Neural progenitor cell (in vitro differentiated cells): ENCODE data around the gene TUT1.

Experiments
- EZH2 ChIP-seq: fragments of 200-600 bp; sonication (generic); IDR thresholded peaks from 2 replicates; pipeline ENCODE4 v1.6.1; 2017; ENCODE audit warnings: antibody characterized with exemption, mild to moderate bottlenecking, moderate library complexity
- EZH2phosphoT487 ChIP-seq: fragments of 200-600 bp; sonication (generic); IDR thresholded peaks from 2 replicates; pipeline ENCODE4 v1.6.1; 2017; ENCODE audit warnings: antibody characterized with exemption
- TF ChIP-seq, protein P1 (sequence below): fragments of 200-600 bp; sonication (generic); IDR thresholded peaks from 2 replicates; pipeline ENCODE4 v1.5.1; 2017; ENCODE audit warnings: antibody characterized with exemption, mild to moderate bottlenecking

DNA sequence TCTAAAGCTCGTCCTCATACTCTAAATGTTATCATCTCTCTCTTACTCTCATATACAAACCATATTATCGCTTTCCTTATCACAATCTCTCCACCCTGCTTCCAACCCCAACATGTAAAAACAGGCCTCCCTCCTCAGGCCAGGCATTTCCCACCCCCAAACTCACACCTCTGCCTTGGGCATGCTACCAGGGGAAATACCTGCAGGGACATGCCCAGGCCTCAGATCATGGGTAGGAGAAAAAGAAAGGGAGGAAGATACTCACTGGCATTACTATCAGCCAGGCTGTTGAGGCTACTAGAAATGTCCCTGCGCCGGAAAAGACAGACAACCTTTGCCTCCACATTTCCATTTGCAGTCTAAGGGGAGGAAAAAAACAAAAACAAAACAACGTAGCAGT, 8.6 kb upstream of the TUT1 start:
- TF ChIP-seq, protein P1, sequence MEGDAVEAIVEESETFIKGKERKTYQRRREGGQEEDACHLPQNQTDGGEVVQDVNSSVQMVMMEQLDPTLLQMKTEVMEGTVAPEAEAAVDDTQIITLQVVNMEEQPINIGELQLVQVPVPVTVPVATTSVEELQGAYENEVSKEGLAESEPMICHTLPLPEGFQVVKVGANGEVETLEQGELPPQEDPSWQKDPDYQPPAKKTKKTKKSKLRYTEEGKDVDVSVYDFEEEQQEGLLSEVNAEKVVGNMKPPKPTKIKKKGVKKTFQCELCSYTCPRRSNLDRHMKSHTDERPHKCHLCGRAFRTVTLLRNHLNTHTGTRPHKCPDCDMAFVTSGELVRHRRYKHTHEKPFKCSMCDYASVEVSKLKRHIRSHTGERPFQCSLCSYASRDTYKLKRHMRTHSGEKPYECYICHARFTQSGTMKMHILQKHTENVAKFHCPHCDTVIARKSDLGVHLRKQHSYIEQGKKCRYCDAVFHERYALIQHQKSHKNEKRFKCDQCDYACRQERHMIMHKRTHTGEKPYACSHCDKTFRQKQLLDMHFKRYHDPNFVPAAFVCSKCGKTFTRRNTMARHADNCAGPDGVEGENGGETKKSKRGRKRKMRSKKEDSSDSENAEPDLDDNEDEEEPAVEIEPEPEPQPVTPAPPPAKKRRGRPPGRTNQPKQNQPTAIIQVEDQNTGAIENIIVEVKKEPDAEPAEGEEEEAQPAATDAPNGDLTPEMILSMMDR: no peak
- TF ChIP-seq EZH2phosphoT487 (no peak), EZH2 (no peak)
